Measurements from ENCODE around the gene CRTC1. TPM values are rescaled to one million over a fixed set of nuclear protein-coding genes. Genes with fewer than 3 reads are reported as not detected.
A peak's percentile ranks its signal among the peaks of the same experiment; 100 is the strongest.

Gene CRTC1
- total and polyA plus RNA-seq, 4 donors, result 1.5 to 3.5 (median 1.9) TPM

- H3K4me1 ChIP-seq (ENCODE audit: control insufficient read depth in 4 of 4, insufficient read depth in 4 of 4, low read length in 3 of 4), result peaks cover 0 to 21% (median 4%) of the 10 kb centered on the region in 4 donors
- H3K27ac ChIP-seq (ENCODE audit: low read depth in 1 of 2, low read length in 2 of 2), result no peak overlapping the region
- H3K9me3 ChIP-seq (ENCODE audit: control insufficient read depth in 4 of 4, low read length in 3 of 4), result no peaks in the 10 kb centered on the region
- peaks cover 0 to 16% (median 6%) of the 10 kb centered on the region in 4 donors for H3K27me3 ChIP-seq (ENCODE audit: control insufficient read depth in 4 of 4, insufficient read depth in 4 of 4, low read length in 3 of 4)
- H3K9ac ChIP-seq (ENCODE audit: low read depth in 1 of 2, low read length in 2 of 2), result no peak overlapping the region
- DNase-seq (ENCODE audit: low spot score), result no peak
- 3% methylated on average over 65 of the region's 65 CpGs for WGBS
- no peak for TF ChIP-seq YY1 (IDR thresholded peaks at IDR 0.05)
- TF ChIP-seq MAX (IDR thresholded peaks at IDR 0.05), result no peak
- no peak for TF ChIP-seq HNF4A (conservative IDR thresholded peaks at IDR 0.05)
- TF ChIP-seq ZBTB33 (IDR thresholded peaks at IDR 0.05), result no peak
- TF ChIP-seq HNF4G (IDR thresholded peaks at IDR 0.05), result no peak
- no peak for TF ChIP-seq EGR1 (IDR thresholded peaks at IDR 0.05; ENCODE audit: low read depth in 2 of 2)
- no peak for TF ChIP-seq GABPA (IDR thresholded peaks at IDR 0.05 in 1 of 2, conservative IDR thresholded peaks at IDR 0.05 in 1 of 2)
- TF ChIP-seq TAF1 (conservative IDR thresholded peaks at IDR 0.05), result no peak
- no peak for TF ChIP-seq NR2F2 (IDR thresholded peaks at IDR 0.05)
- TF ChIP-seq CTCF (IDR thresholded peaks at IDR 0.05; ENCODE audit: low read depth, low read length, missing input control), result no peak
- no peaks in the 10 kb centered on the region for H3K36me3 ChIP-seq (ENCODE audit: control insufficient read depth in 4 of 4, insufficient read depth in 3 of 4, low read depth in 1 of 4, low read length in 3 of 4)
- peak overlapping the region in 1 of 3 donors; percentile 6 for H3K4me3 ChIP-seq (ENCODE audit: low read depth in 1 of 3, low read length in 3 of 3)
Measured at GRCh38 chr19:18789883-18790565, 106.5 kb downstream of the CRTC1 start.

GRCh38 chr19:18790566-18791314 lies 107.3 kb downstream of the CRTC1 start, which contains the start of gene COMP:
TSS of gene COMP (minus strand) at chr19:18791305. CDS start at chr19:18791269, 36 bp downstream.
- Histone ChIP-seq H3K4me1 (ENCODE audit: control insufficient read depth in 4 of 4, insufficient read depth in 4 of 4, low read length in 3 of 4) (peaks cover 0 to 21% (median 4%) of the 10 kb centered on the region in 4 donors), H3K4me3 (ENCODE audit: low read depth in 1 of 3, low read length in 3 of 3) (peak within 1 kb of the TSS in 1 of 3 donors; percentile 6), H3K9ac (ENCODE audit: low read depth in 1 of 2, low read length in 2 of 2) (no peak within 1 kb of the TSS), H3K27ac (ENCODE audit: low read depth in 1 of 2, low read length in 2 of 2) (no peak within 1 kb of the TSS), H3K9me3 (ENCODE audit: control insufficient read depth in 4 of 4, low read length in 3 of 4) (no peaks in the 10 kb centered on the region), H3K36me3 (ENCODE audit: control insufficient read depth in 4 of 4, insufficient read depth in 3 of 4, low read depth in 1 of 4, low read length in 3 of 4) (no peaks in the 10 kb centered on the region), H3K27me3 (ENCODE audit: control insufficient read depth in 4 of 4, insufficient read depth in 4 of 4, low read length in 3 of 4) (peaks cover 0 to 16% (median 6%) of the 10 kb centered on the region in 4 donors)
- TF ChIP-seq RAD21 (IDR thresholded peaks at IDR 0.05), result no peak
- no peak for TF ChIP-seq REST (IDR thresholded peaks at IDR 0.05)
- no peak for TF ChIP-seq NR2F2 (IDR thresholded peaks at IDR 0.05)
- no peak for TF ChIP-seq ZBTB33 (IDR thresholded peaks at IDR 0.05)
- TF ChIP-seq HNF4G (IDR thresholded peaks at IDR 0.05), result no peak
- TF ChIP-seq SP1 (IDR thresholded peaks at IDR 0.05), result no peak
- no peak for TF ChIP-seq CTCF (IDR thresholded peaks at IDR 0.05; ENCODE audit: low read depth, low read length, missing input control)
- no peak for TF ChIP-seq ATF3 (IDR thresholded peaks at IDR 0.05)
- TF ChIP-seq JUND (IDR thresholded peaks at IDR 0.05), result no peak
- no peak for TF ChIP-seq EGR1 (IDR thresholded peaks at IDR 0.05; ENCODE audit: low read depth in 2 of 2)
- TF ChIP-seq GABPA (IDR thresholded peaks at IDR 0.05 in 1 of 2, conservative IDR thresholded peaks at IDR 0.05 in 1 of 2), result no peak
- 5% methylated on average over 61 of the region's 61 CpGs for WGBS
- no peak for DNase-seq (ENCODE audit: low spot score)

All from liver (tissue), 9 donors.